GM12873 (cell line): ENCODE data around the gene CNTN6.
A peak's percentile ranks its signal among the peaks of the same experiment; 100 is the strongest.

ENCODE experiments used
- CTCF ChIP-seq: IDR thresholded peaks from 2 replicates; pipeline ENCODE4 v1.5.1; 2012; ENCODE audit warnings: low read depth, mild to moderate bottlenecking, moderate library complexity, low read length, control low read depth; ENCODE audit not compliant: insufficient read depth; ENCODE audit errors: missing control alignments

CNTN6 gene

GRCh38 chr3:1079662-1080061 is 13.2 kb upstream of the CNTN6 start:
- no peak for TF ChIP-seq CTCF

GRCh38 chr3:1082108-1082507 is 10.7 kb upstream of the CNTN6 start:
- peak; percentile 62 for TF ChIP-seq CTCF

- no peak for TF ChIP-seq CTCF
These were observed 5.7 kb upstream of the CNTN6 start for GRCh38 chr3:1087066-1087560.

- no peak for TF ChIP-seq CTCF
These were observed 4.3 kb upstream of the CNTN6 start for GRCh38 chr3:1088503-1088902.

- TF ChIP-seq CTCF: no peak
These were observed 1.5 kb upstream of the CNTN6 start for GRCh38 chr3:1091286-1091685.

GRCh38 chr3:1092061-1092460 is 763 bp upstream of the CNTN6 start:
- TF ChIP-seq CTCF: no peak

GRCh38 chr3:1093217-1093616 is 393 bp downstream of the CNTN6 start:
- no peak for TF ChIP-seq CTCF

GRCh38 chr3:1103525-1103924 is 10.7 kb downstream of the CNTN6 start:
- no peak for TF ChIP-seq CTCF
